ENCODE measurements around the gene ZNF605.
"Not testable (repeated sequence)": the region's sequence is repeated elsewhere in the genome, so short reads cannot be mapped to it uniquely, and the experiment has no call there.

Gene ZNF605

GRCh38 chr12:132907216-132907615 lies 48.9 kb downstream of the ZNF605 start:
- no peak for DNase-seq (ENCODE audit: low spot score)

- peak; percentile 76 for DNase-seq (ENCODE audit: low spot score)
Measured at GRCh38 chr12:132904718-132905328, 51.3 kb downstream of the ZNF605 start.

- DNase-seq (ENCODE audit: low spot score), result no peak
Measured at GRCh38 chr12:132899033-132899432, 57.1 kb downstream of the ZNF605 start.

GRCh38 chr12:132888852-132889251 lies 67.3 kb downstream of the ZNF605 start:
- DNase-seq (ENCODE audit: low spot score), result no peak

DNA sequence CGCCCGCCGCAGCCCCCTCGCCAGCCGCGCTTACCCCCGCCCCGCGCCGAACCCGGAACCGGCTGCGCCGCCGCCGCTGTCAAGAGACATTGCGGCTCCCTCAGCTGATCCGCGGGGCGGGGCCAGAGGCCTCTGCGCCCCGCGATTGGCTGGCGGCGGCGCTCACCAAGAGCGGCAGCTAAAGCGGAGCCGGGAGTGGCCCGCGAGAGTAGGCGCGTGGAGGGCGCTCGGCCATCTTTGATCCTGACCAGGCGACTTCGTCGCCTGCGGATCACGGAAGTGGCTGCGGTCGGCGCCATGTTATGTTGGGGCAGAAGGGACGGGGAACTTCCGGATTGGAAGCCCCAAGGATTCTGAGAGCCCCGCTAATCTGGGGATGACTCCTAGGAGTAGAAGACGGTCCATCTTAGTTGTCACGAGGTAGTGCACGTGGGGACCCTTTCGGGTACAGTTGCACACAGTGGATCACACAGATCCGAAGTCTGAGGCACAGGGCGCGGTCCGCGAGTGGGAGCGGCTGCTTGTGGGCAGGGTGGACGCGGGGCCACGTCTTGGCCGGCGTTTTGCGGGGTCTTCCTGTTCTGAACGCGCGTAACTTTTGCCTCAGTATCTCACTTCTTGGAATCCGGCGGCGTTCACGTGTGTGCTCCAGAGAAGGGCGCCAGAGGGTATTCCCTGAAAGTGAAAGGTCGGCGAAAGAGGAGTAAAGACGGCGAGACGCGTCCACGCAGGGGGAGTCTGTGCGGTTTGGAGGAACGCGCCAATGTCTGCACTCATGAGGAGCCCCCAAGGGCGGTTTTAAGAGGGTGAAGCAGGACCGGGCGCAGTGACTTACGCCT lies 68.4 kb downstream of the ZNF605 start, which contains the start of gene CHFR:
Gene CHFR, minus strand, starts transcription at position 93 of the 839 bp plus-strand sequence. CDS start 277 bp downstream, outside the sequence.
- DNase-seq (ENCODE audit: low spot score), result peak; percentile 96

DNA sequence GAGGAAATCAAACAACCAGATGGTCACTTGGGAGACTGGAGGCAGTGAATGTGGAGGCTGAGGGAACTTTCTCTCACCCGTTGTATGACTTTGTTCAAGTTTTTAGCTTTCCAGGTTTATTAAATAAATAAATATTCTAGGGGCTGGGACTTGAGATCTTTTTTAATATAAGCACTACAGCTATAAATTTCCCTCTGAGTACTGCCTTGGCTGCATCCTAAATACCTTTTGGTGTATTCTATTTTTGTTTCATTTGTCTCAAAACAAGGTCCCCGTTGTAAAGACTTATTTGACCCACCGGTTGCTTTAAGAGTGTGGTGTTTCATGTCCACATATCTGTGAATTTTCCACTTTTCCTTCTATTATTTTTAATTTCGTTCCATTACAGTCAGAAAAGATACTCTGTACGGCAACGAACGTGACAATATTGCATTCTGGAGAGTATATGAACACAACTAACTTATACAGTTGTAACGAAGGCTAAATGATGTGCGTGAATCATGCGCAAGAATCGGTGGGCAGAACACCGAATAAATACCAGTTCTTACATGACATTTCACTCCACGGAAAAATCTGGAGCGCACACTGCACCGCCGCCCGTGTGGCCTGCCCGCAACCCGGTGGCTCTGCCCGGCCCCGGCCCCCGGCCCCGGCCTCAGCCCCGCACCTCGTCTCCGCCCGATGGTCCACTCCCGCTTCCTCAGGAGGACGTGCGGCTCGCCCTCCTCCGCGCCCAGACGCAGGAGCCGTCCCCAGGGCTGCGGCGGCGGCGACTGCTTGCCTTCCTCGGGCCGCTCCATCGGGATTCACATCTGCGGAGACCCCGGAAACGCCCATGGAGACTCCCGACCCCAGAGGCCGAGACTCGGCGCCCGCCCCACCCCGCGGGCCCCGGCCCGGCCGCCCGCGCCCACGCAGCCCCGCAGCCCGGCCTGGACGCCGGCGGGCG lies 69.3 kb downstream of the ZNF605 start:
- DNase-seq (ENCODE audit: low spot score), result no peak

- no peak for DNase-seq (ENCODE audit: low spot score)
Measured at GRCh38 chr12:132881818-132882217, 74.3 kb downstream of the ZNF605 start.

DNA sequence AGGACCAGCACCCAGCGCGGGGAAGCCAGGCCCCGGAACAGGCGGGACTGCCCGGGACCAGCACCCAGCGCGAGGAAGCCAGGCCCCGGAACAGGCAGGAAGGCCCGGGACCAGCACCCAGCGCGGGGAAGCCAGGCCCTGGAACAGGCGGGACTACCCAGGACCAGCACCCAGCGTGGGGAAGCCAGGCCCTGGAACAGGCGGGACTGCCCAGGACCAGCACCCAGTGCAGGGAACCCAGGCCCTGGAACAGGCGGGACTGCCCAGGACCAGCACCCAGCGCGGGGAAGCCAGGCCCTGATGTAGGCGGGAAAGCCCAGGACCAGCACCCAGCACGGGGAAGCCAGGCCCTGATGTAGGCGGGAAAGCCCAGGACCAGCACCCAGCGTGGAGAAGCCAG lies 81.5 kb downstream of the ZNF605 start:
- not testable (repeated sequence) for DNase-seq (ENCODE audit: low spot score)

DNA sequence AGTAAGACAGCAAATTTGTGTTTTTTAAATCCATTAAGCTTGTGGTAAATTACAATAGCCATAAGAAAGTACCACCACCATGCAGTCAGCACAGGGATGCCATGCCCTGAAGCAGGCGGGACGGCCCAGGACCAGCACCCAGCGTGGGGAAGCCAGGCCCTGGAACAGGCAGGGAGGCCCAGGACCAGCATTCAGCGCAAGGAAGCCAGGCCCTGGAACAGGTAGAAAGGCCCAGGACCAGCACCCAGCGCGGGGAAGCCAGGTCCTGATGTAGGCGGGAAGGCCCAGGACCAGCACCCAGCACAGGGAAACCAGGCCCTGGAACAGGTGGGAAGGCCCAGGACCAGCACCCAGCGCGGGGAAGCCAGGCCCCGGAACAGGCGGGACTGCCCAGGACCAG lies 81.9 kb downstream of the ZNF605 start:
- DNase-seq (ENCODE audit: low spot score), result no peak

GRCh38 chr12:132873724-132874123 lies 82.4 kb downstream of the ZNF605 start:
- no peak for DNase-seq (ENCODE audit: low spot score)

DNA sequence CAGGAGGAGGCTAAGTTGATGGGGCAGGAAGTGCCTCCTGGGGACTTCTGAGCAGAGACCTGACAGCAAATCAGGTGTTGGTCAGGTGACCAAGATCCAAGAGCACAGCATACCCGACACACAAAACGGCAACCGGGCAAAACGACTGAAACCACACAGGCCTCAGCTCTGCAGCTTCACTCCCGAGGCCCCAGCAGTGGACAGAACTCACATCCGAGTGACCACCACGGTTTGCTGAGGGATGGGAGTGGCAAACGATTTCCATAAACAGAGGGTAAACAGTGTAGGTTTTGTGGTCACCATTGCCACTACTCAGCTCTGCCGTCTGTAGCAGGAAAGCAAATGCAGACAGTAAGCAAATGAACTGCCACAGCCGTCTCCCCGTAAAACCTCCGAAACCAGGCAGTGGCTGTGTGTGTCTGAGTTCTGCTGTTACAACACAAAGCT lies 83.1 kb downstream of the ZNF605 start:
- peak; percentile 22 for DNase-seq (ENCODE audit: low spot score)

- DNase-seq (ENCODE audit: low spot score), result no peak
Measured at GRCh38 chr12:132872073-132872855, 83.8 kb downstream of the ZNF605 start.

- no peak for DNase-seq (ENCODE audit: low spot score)
Measured at GRCh38 chr12:132869551-132869950, 86.6 kb downstream of the ZNF605 start.

All from activated CD4-positive, alpha-beta T cell treated with anti-CD3 and anti-CD28 coated beads, Interleukin-2, Interleukin-4, amounts not matched to agents 100 ng/mL and 50 ng/mL, durations not matched to agents 16 hours and 8 hours (primary cell).